WTC11 (cell line): Measurements from ENCODE around the gene SLC26A5. TPM values are rescaled to one million over a fixed set of nuclear protein-coding genes. Genes with fewer than 3 reads are reported as not detected.

Source experiments
- ATAC-seq: fragments of 200-7000 bp; cut with Tn5 transposase; 2 replicates; pipeline ENCODE4 v1.10.0; 2021; ENCODE audit warnings: mild to moderate bottlenecking, moderate library complexity
- CTCF ChIA-PET: fragments of 300-600 bp; sonication (Branson Sonifier 250); formaldehyde crosslinking; loops from one replicate; lab custom pipeline; 2021; ENCODE audit warnings: antibody characterized with exemption; lab: Charles Lee
- POLR2A ChIA-PET: fragments of 350-600 bp; sonication (Branson Sonifier 250); formaldehyde crosslinking; loops from one replicate; lab custom pipeline; 2021; ENCODE audit warnings: antibody characterized with exemption; lab: Charles Lee
- DNase-seq: peaks from one replicate; pipeline ENCODE4 v3.0.0; 2021; ENCODE audit warnings: low spot score
- H3K27ac Mint-ChIP-seq: 2 replicates; pipeline ENCODE4 v1.8.0; 2021; ENCODE audit warnings: mixed read lengths
- H3K27me3 Mint-ChIP-seq: 2 replicates; pipeline ENCODE4 v1.8.0; 2021; ENCODE audit warnings: low read depth, mild to moderate bottlenecking, moderate library complexity, mixed read lengths
- H3K36me3 Mint-ChIP-seq: 2 replicates; pipeline ENCODE4 v1.8.0; 2021; ENCODE audit warnings: mixed read lengths
- H3K4me1 Mint-ChIP-seq: 2 replicates; pipeline ENCODE4 v1.8.0; 2022; ENCODE audit warnings: mixed read lengths
- H3K4me3 Mint-ChIP-seq: 2 replicates; pipeline ENCODE4 v1.8.0; 2021; ENCODE audit warnings: mild to moderate bottlenecking, moderate library complexity, mixed read lengths
- H3K9me3 Mint-ChIP-seq: 2 replicates; pipeline ENCODE4 v1.8.0; 2021; ENCODE audit warnings: mixed read lengths
- CBFB ChIP-seq: sonication (generic); formaldehyde crosslinking; IDR thresholded peaks from 2 replicates; pipeline ENCODE4 v1.8.1; 2022; ENCODE audit warnings: mild to moderate bottlenecking, low read depth, missing genetic modification reagents
- CREM ChIP-seq: sonication (generic); formaldehyde crosslinking; IDR thresholded peaks from 2 replicates; pipeline ENCODE4 v1.8.1; 2022; ENCODE audit warnings: mild to moderate bottlenecking, missing genetic modification reagents, moderate library complexity
- ETV6 ChIP-seq: sonication (generic); formaldehyde crosslinking; IDR thresholded peaks from 2 replicates; pipeline ENCODE4 v1.8.1; 2022; ENCODE audit warnings: mild to moderate bottlenecking, missing genetic modification reagents
- FOXK1 ChIP-seq: sonication (generic); formaldehyde crosslinking; IDR thresholded peaks from 2 replicates; pipeline ENCODE4 v1.8.0; 2022; ENCODE audit warnings: mild to moderate bottlenecking, moderate library complexity, missing genetic modification reagents
- GTF2I ChIP-seq: fragments of 250-450 bp; sonication (Bioruptor Pico); conservative IDR thresholded peaks from 2 replicates; pipeline ENCODE4 v1.4.0; 2021; ENCODE audit warnings: mild to moderate bottlenecking
- HMGXB4 ChIP-seq: sonication (generic); formaldehyde crosslinking; IDR thresholded peaks from 2 replicates; pipeline ENCODE4 v1.8.1; 2023; ENCODE audit warnings: mild to moderate bottlenecking, moderate library complexity, missing genetic modification reagents
- MXD4 ChIP-seq: fragments of 250-450 bp; sonication (Bioruptor Pico); IDR thresholded peaks from 2 replicates; pipeline ENCODE4 v1.8.0; 2021; ENCODE audit warnings: mild to moderate bottlenecking, moderate library complexity, borderline replicate concordance
- MYBL2 ChIP-seq: sonication (generic); formaldehyde crosslinking; IDR thresholded peaks from 2 replicates; pipeline ENCODE4 v1.8.1; 2023; ENCODE audit warnings: mild to moderate bottlenecking, moderate library complexity, missing genetic modification reagents
- NFATC4 ChIP-seq: fragments of 250-450 bp; sonication (Bioruptor Pico); IDR thresholded peaks from 2 replicates; pipeline ENCODE4 v1.9.0; 2021; ENCODE audit warnings: mild to moderate bottlenecking
- NFYB ChIP-seq: sonication (generic); formaldehyde crosslinking; conservative IDR thresholded peaks from 2 replicates; pipeline ENCODE4 v1.8.0; 2022; ENCODE audit warnings: low read depth, missing genetic modification reagents
- OVOL2 ChIP-seq: fragments of 250-450 bp; sonication (Bioruptor Pico); IDR thresholded peaks from 2 replicates; pipeline ENCODE4 v1.9.0; 2021; ENCODE audit warnings: mild to moderate bottlenecking, borderline replicate concordance
- PREB ChIP-seq: sonication (generic); formaldehyde crosslinking; IDR thresholded peaks from 2 replicates; pipeline ENCODE4 v1.8.1; 2022; ENCODE audit warnings: mild to moderate bottlenecking, missing genetic modification reagents, moderate library complexity, borderline replicate concordance
- SP1 ChIP-seq: sonication (generic); formaldehyde crosslinking; conservative IDR thresholded peaks from 2 replicates; pipeline ENCODE4 v1.8.1; 2022; ENCODE audit warnings: missing genetic modification reagents
- STAT6 ChIP-seq: sonication (generic); formaldehyde crosslinking; conservative IDR thresholded peaks from 2 replicates; pipeline ENCODE4 v1.8.1; 2023; ENCODE audit warnings: mild to moderate bottlenecking, low read depth, missing genetic modification reagents, moderate library complexity
- TP53 ChIP-seq: sonication (generic); formaldehyde crosslinking; IDR thresholded peaks from 2 replicates; pipeline ENCODE4 v1.8.1; 2023; ENCODE audit warnings: mild to moderate bottlenecking, missing genetic modification reagents
- ZBTB43 ChIP-seq: sonication (generic); formaldehyde crosslinking; IDR thresholded peaks from 2 replicates; pipeline ENCODE4 v1.8.1; 2023; ENCODE audit warnings: mild to moderate bottlenecking, missing genetic modification reagents
- ZNF121 ChIP-seq: sonication (generic); formaldehyde crosslinking; IDR thresholded peaks from 2 replicates; pipeline ENCODE4 v1.8.0; 2023; ENCODE audit warnings: missing genetic modification reagents
- ZNF396 ChIP-seq: fragments of 250-450 bp; sonication (Bioruptor Pico); IDR thresholded peaks from 2 replicates; pipeline ENCODE4 v1.8.0; 2021; ENCODE audit warnings: mild to moderate bottlenecking, moderate library complexity, borderline replicate concordance
- ZNF671 ChIP-seq: fragments of 250-450 bp; sonication (Bioruptor Pico); IDR thresholded peaks from 2 replicates; pipeline ENCODE4 v1.8.0; 2021; ENCODE audit warnings: mild to moderate bottlenecking
- total RNA-seq: library from RNA; stranded (reverse); gene quantifications from 3 replicates; pipeline ENCODE4 v1.2.3, GENCODE V29; 2021
- TF ChIP-seq, protein P1 (sequence below): sonication (generic); formaldehyde crosslinking; IDR thresholded peaks from 2 replicates; pipeline ENCODE4 v1.8.1; 2023; ENCODE audit warnings: mild to moderate bottlenecking, missing genetic modification reagents, moderate library complexity
- TF ChIP-seq, protein P2 (sequence below): sonication (generic); formaldehyde crosslinking; IDR thresholded peaks from 2 replicates; pipeline ENCODE4 v1.8.0; 2022; ENCODE audit warnings: mild to moderate bottlenecking, missing genetic modification reagents
- TF ChIP-seq, protein P3 (sequence below): sonication (generic); formaldehyde crosslinking; IDR thresholded peaks from 2 replicates; pipeline ENCODE4 v1.8.0; 2023; ENCODE audit warnings: missing genetic modification reagents, mild to moderate bottlenecking, borderline replicate concordance
- TF ChIP-seq, protein P4 (sequence below): fragments of 250-450 bp; sonication (Bioruptor Pico); IDR thresholded peaks from 2 replicates; pipeline ENCODE4 v2.1.2; 2022; ENCODE audit warnings: mild to moderate bottlenecking, moderate library complexity

The SLC26A5 gene
- total RNA-seq, 1 experiment from 2014 or later, result 0.15 TPM

DNA sequence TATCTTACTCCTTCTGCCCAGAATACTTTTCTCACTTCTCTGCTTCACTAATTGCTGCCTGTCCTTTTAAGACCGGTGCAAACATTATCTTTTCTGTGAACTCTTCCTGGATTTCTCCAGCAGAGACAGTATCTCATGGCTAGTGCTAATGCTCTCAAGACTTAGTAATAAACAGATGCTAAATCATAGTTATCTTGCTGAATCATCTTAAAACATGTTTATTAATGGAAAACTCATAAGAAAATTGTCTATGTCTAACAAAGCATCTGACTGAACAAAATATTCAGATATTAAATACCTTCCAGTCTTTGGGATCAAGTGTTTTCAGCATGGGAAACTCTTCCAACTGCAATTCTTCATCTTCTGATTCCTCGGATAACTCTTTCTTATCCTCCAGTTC lies 104.5 kb downstream of the SLC26A5 start (continued):
- TF ChIP-seq, protein P1, sequence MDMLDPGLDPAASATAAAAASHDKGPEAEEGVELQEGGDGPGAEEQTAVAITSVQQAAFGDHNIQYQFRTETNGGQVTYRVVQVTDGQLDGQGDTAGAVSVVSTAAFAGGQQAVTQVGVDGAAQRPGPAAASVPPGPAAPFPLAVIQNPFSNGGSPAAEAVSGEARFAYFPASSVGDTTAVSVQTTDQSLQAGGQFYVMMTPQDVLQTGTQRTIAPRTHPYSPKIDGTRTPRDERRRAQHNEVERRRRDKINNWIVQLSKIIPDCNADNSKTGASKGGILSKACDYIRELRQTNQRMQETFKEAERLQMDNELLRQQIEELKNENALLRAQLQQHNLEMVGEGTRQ (CRISPR knock-in tag), result no peak
- TF ChIP-seq ZNF396, result no peak
- TF ChIP-seq TP53 (CRISPR knock-in tag), result no peak
- no peak for TF ChIP-seq CREM (CRISPR knock-in tag)
- TF ChIP-seq CBFB (CRISPR knock-in tag), result no peak
- TF ChIP-seq, protein P2, sequence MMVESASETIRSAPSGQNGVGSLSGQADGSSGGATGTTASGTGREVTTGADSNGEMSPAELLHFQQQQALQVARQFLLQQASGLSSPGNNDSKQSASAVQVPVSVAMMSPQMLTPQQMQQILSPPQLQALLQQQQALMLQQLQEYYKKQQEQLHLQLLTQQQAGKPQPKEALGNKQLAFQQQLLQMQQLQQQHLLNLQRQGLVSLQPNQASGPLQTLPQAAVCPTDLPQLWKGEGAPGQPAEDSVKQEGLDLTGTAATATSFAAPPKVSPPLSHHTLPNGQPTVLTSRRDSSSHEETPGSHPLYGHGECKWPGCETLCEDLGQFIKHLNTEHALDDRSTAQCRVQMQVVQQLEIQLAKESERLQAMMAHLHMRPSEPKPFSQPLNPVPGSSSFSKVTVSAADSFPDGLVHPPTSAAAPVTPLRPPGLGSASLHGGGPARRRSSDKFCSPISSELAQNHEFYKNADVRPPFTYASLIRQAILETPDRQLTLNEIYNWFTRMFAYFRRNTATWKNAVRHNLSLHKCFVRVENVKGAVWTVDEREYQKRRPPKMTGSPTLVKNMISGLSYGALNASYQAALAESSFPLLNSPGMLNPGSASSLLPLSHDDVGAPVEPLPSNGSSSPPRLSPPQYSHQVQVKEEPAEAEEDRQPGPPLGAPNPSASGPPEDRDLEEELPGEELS (CRISPR knock-in tag), result no peak
- TF ChIP-seq MXD4 (CRISPR knock-in tag), result no peak
- TF ChIP-seq OVOL2, result no peak
- no peak for TF ChIP-seq NFYB (CRISPR knock-in tag)

DNA sequence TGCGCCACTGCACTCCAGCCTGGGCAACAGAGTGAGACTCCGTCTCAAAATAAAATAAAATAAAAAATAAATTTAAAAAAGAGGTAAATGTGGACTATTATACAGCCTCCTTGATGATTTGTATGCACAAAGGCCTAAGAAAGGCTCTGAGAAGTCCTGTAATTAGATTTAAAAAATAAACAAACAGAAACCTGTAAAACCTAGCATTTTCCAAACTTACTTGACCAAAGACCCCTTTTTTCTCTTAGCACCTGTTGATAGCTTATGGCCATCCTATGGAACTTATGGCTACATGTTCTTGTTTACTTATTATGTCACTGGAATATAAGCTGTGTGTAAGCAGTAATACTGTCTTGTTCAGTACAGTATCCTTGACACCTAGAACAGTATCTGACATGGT lies 107.1 kb downstream of the SLC26A5 start:
- H3K4me1 Mint-ChIP-seq, result peaks cover 5% of the 10 kb centered on the region; the same call in 1 of the 2 replicates
- H3K27me3 Mint-ChIP-seq, result no peaks in the 10 kb centered on the region
- CTCF ChIA-PET, result no interaction called here
- no peak overlapping the region for H3K4me3 Mint-ChIP-seq
- H3K27ac Mint-ChIP-seq, result no peak overlapping the region
- ATAC-seq (no peak), DNase-seq (no peak)
- no peaks in the 10 kb centered on the region for H3K9me3 Mint-ChIP-seq
- POLR2A ChIA-PET, result no interaction called here
- H3K36me3 Mint-ChIP-seq, result peaks cover 54% of the 10 kb centered on the region
- TF ChIP-seq ETV6 (CRISPR knock-in tag) (no peak), NFATC4 (no peak), ZNF121 (CRISPR knock-in tag) (no peak), STAT6 (no peak), GTF2I (CRISPR knock-in tag) (no peak), HMGXB4 (no peak), FOXK1 (CRISPR knock-in tag) (no peak), MYBL2 (no peak), ZBTB43 (no peak), PREB (CRISPR knock-in tag) (no peak), ZNF671 (no peak), SP1 (CRISPR knock-in tag) (no peak)
- TF ChIP-seq, protein P3, sequence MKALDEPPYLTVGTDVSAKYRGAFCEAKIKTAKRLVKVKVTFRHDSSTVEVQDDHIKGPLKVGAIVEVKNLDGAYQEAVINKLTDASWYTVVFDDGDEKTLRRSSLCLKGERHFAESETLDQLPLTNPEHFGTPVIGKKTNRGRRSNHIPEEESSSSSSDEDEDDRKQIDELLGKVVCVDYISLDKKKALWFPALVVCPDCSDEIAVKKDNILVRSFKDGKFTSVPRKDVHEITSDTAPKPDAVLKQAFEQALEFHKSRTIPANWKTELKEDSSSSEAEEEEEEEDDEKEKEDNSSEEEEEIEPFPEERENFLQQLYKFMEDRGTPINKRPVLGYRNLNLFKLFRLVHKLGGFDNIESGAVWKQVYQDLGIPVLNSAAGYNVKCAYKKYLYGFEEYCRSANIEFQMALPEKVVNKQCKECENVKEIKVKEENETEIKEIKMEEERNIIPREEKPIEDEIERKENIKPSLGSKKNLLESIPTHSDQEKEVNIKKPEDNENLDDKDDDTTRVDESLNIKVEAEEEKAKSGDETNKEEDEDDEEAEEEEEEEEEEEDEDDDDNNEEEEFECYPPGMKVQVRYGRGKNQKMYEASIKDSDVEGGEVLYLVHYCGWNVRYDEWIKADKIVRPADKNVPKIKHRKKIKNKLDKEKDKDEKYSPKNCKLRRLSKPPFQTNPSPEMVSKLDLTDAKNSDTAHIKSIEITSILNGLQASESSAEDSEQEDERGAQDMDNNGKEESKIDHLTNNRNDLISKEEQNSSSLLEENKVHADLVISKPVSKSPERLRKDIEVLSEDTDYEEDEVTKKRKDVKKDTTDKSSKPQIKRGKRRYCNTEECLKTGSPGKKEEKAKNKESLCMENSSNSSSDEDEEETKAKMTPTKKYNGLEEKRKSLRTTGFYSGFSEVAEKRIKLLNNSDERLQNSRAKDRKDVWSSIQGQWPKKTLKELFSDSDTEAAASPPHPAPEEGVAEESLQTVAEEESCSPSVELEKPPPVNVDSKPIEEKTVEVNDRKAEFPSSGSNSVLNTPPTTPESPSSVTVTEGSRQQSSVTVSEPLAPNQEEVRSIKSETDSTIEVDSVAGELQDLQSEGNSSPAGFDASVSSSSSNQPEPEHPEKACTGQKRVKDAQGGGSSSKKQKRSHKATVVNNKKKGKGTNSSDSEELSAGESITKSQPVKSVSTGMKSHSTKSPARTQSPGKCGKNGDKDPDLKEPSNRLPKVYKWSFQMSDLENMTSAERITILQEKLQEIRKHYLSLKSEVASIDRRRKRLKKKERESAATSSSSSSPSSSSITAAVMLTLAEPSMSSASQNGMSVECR (CRISPR knock-in tag), result no peak
- TF ChIP-seq, protein P4, sequence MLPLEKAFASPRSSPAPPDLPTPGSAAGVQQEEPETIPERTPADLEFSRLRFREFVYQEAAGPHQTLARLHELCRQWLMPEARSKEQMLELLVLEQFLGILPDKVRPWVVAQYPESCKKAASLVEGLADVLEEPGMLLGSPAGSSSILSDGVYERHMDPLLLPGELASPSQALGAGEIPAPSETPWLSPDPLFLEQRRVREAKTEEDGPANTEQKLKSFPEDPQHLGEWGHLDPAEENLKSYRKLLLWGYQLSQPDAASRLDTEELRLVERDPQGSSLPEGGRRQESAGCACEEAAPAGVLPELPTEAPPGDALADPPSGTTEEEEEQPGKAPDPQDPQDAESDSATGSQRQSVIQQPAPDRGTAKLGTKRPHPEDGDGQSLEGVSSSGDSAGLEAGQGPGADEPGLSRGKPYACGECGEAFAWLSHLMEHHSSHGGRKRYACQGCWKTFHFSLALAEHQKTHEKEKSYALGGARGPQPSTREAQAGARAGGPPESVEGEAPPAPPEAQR (CRISPR knock-in tag), result no peak
